SH-SY5Y (cell line): ENCODE measurements around the gene MORC2.

Experiments
- GATA2 ChIP-seq: IDR thresholded peaks from 2 replicates; pipeline ENCODE4 v1.6.1; 2011; ENCODE audit warnings: mild to moderate bottlenecking, low read depth, low read length
- GATA3 ChIP-seq: IDR thresholded peaks from 2 replicates; pipeline ENCODE4 v1.6.1; 2011; ENCODE audit warnings: low read depth, mild to moderate bottlenecking, low read length, moderate library complexity

GRCh38 chr22:30878516-30879414, 89.8 kb downstream of the MORC2 start:
- TF ChIP-seq GATA3 = no peak
- no peak for TF ChIP-seq GATA2
